ENCODE measurements around the gene FAM227A.

The FAM227A gene

DNA sequence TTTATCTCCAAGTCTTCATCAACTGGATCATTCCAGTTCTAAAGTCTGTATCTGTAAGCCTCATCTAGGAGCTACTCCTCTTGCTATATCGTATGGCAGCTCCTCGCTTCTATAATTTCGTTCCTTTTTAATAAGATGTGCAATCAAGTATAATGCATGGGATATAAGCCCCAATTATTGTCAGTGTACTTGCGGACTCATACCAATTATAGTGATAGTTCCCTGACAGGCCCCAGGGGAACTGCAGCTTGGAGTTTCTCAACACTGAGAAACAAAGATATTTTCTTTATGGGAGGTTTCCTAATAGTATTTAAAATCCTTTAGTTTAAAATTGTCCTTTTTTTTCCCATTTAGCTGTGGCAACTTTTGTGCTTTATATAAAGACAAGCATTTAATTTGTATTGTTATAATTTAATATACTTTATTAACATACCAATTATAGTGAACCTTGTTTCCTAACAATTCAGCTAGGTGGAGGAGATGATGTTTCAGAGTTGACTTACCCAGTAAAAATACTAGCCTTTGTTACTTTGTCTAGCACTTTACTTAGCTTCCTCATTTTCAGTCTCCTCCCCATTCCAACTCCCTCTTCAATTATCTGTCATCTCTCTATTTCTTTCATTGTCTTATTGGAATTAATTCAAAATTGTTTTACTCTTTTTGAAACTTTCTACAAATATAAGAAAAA, 124.8 kb downstream of the FAM227A start:
- no peak for DNase-seq
